ENCODE data around the gene TBCC. TPM values are rescaled to one million over a fixed set of nuclear protein-coding genes. Genes with fewer than 3 reads are reported as not detected.

TBCC gene
- total and polyA plus RNA-seq, 4 donors = 21.6 to 38.0 (median 22.1) TPM

DNA sequence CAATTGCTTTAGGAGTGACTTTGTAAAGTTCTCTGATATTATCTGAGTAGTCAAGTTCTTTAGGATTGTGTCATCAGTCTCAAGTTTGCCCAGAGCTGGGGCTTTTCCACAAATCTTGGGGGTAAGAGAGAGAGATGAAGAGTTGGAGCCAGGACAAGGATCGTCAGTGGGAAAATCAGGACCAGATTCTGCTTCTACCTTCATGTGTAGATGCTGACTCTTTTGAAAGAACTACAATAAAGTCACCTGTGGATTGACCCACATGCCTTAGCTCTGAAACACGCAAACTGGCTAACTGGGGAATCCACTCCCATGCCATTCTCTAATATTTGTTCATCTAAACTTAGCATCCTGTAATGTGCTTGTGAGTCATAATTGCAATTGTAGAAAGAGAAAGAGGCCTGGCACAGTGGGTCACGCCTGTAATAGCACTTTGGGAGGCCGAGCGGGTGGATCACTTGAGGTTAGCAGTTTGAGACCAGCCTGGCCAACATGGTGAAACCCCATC is 20.3 kb upstream of the TBCC start:
- Histone ChIP-seq H3K4me1 (ENCODE audit: control insufficient read depth in 5 of 5, insufficient read depth in 5 of 5, low read length in 5 of 5) (peaks cover 0 to 4% (median 0%) of the 10 kb centered on the region in 5 donors), H3K27ac (ENCODE audit: low read depth in 1 of 2, low read length in 1 of 2) (no peak overlapping the region), H3K36me3 (ENCODE audit: control insufficient read depth in 4 of 4, insufficient read depth in 4 of 4, low read length in 4 of 4) (no peaks in the 10 kb centered on the region), H3K9me3 (ENCODE audit: control insufficient read depth in 4 of 4, insufficient read depth in 3 of 4, low read length in 3 of 4) (no peaks in the 10 kb centered on the region), H3K27me3 (ENCODE audit: control insufficient read depth in 3 of 3, insufficient read depth in 3 of 3, low read length in 2 of 3) (no peaks in the 10 kb centered on the region), H3K9ac (ENCODE audit: insufficient read depth in 1 of 2, low read length in 2 of 2) (no peak overlapping the region), H3K4me3 (no peak overlapping the region)
- TF ChIP-seq, protein P1, sequence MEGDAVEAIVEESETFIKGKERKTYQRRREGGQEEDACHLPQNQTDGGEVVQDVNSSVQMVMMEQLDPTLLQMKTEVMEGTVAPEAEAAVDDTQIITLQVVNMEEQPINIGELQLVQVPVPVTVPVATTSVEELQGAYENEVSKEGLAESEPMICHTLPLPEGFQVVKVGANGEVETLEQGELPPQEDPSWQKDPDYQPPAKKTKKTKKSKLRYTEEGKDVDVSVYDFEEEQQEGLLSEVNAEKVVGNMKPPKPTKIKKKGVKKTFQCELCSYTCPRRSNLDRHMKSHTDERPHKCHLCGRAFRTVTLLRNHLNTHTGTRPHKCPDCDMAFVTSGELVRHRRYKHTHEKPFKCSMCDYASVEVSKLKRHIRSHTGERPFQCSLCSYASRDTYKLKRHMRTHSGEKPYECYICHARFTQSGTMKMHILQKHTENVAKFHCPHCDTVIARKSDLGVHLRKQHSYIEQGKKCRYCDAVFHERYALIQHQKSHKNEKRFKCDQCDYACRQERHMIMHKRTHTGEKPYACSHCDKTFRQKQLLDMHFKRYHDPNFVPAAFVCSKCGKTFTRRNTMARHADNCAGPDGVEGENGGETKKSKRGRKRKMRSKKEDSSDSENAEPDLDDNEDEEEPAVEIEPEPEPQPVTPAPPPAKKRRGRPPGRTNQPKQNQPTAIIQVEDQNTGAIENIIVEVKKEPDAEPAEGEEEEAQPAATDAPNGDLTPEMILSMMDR (IDR thresholded peaks at IDR 0.05; ENCODE audit: control extremely low read depth, extremely low read depth) = no peak
- WGBS, 2 donors = 85 to 90% methylated on average over 5 of the region's 5 CpGs
- DNase-seq = no peak
- no peak for ATAC-seq (ENCODE audit: insufficient read depth, low FRiP score)

DNA sequence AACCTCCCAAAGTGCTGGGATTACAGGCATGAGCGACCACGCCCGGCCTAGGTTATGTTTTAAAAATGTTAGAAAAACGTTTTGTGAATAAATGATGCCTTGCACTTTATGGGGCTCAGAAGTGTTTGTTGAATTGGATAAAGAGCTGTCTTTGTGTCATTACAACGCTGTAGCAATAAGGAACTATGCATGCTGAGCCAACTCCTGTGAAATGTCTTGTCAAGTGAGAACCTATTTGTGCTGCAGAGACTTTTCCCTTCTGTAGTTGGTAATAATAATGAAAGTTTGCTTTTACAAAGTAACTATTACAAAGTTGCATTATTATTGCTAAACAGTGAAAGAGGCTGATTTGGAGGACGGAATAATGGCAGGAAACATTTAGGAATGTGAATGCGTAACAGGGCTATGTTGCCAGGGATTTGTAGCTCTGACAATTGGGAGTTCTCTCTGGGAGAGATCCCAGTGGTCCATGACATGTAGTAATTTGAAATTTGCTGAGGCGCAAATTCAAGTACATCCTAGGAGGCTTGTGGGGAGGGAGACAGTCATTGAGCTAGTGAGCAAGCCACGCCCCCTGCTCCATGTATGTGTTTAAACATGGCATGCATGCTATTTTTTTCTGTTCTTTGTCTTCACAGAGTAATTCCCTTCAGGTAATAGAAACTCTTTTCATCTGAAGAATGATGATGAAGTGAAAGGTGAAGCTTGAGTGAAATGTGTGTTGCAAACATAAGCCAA is 19.2 kb upstream of the TBCC start:
- WGBS, 2 donors = 90 to 94% methylated on average over 9 of the region's 9 CpGs
- Histone ChIP-seq H3K4me1 (ENCODE audit: control insufficient read depth in 5 of 5, insufficient read depth in 5 of 5, low read length in 5 of 5) (no peaks in the 10 kb centered on the region), H3K9ac (ENCODE audit: insufficient read depth in 1 of 2, low read length in 2 of 2) (no peak overlapping the region), H3K36me3 (ENCODE audit: control insufficient read depth in 4 of 4, insufficient read depth in 4 of 4, low read length in 4 of 4) (no peaks in the 10 kb centered on the region), H3K4me3 (no peak overlapping the region), H3K27me3 (ENCODE audit: control insufficient read depth in 3 of 3, insufficient read depth in 3 of 3, low read length in 2 of 3) (no peaks in the 10 kb centered on the region), H3K9me3 (ENCODE audit: control insufficient read depth in 4 of 4, insufficient read depth in 3 of 4, low read length in 3 of 4) (no peaks in the 10 kb centered on the region), H3K27ac (ENCODE audit: low read depth in 1 of 2, low read length in 1 of 2) (no peak overlapping the region)
- TF ChIP-seq, protein P1 (IDR thresholded peaks at IDR 0.05; ENCODE audit: control extremely low read depth, extremely low read depth) = no peak
- peak in 1 of 3 donors; percentile 13 for DNase-seq
- no peak for ATAC-seq (ENCODE audit: insufficient read depth, low FRiP score)

DNA sequence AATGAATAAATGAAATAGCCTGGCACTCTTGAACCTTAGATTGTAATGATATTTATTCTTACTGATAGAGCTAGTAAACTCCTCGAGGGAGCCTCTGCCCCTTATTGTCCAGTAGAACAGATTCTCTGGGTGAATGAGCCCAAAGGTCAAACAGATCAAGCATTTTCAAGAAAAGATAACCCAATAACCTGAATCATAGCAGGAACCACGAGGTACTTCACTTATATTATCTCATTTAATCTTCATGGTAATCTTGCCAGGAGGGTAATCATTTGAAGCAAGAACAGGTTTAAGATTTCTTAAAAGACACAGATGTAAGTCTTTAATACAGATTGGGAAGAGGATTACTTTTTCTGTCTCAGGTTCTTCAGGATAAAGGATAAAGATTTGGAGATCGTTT is 17.0 kb upstream of the TBCC start:
- H3K9ac ChIP-seq (ENCODE audit: insufficient read depth in 1 of 2, low read length in 2 of 2) = no peak overlapping the region
- DNase-seq = no peak
- no peak overlapping the region for H3K27ac ChIP-seq (ENCODE audit: low read depth in 1 of 2, low read length in 1 of 2)
- no peaks in the 10 kb centered on the region for H3K4me1 ChIP-seq (ENCODE audit: control insufficient read depth in 5 of 5, insufficient read depth in 5 of 5, low read length in 5 of 5)
- TF ChIP-seq, protein P1 (IDR thresholded peaks at IDR 0.05; ENCODE audit: control extremely low read depth, extremely low read depth) = no peak
- no peaks in the 10 kb centered on the region for H3K9me3 ChIP-seq (ENCODE audit: control insufficient read depth in 4 of 4, insufficient read depth in 3 of 4, low read length in 3 of 4)
- no peak overlapping the region for H3K4me3 ChIP-seq
- 76 to 95% methylated on average over 3 of the region's 3 CpGs for WGBS, 2 donors
- peaks cover 0 to 3% (median 0%) of the 10 kb centered on the region in 4 donors for H3K36me3 ChIP-seq (ENCODE audit: control insufficient read depth in 4 of 4, insufficient read depth in 4 of 4, low read length in 4 of 4)
- no peak for ATAC-seq (ENCODE audit: insufficient read depth, low FRiP score)
- no peaks in the 10 kb centered on the region for H3K27me3 ChIP-seq (ENCODE audit: control insufficient read depth in 3 of 3, insufficient read depth in 3 of 3, low read length in 2 of 3)

Measured in lung (tissue), 12 donors.